NAMALWA (cell line): Measurements from ENCODE around the gene PHF12.

Source experiments
- DNase-seq: peaks from one replicate; pipeline ENCODE4 v3.0.0-alpha.2; 2015; ENCODE audit warnings: low spot score

Gene PHF12

GRCh38 chr17:28975031-28975430 lies 23.7 kb upstream of the PHF12 start:
- DNase-seq, result no peak

DNA sequence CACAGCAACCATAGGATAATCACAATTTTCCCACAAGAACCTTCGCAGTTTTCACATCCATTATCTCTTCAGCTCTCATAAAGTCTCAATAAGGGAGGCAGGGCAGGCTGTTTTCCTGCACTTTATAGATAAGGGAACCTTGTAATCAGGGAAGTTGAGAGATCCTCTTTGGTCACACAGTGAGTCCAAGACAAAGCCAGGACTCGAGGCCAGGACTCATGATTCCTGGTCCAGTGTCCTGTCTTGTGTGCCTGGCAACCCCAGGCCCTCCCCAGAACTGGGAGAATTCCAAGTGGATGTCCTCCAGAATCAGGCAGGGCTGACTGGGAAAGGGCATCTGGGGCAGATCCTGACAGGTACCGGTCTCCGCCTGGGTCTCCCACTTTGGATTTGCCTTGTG lies 23.1 kb upstream of the PHF12 start:
- no peak for DNase-seq

DNA sequence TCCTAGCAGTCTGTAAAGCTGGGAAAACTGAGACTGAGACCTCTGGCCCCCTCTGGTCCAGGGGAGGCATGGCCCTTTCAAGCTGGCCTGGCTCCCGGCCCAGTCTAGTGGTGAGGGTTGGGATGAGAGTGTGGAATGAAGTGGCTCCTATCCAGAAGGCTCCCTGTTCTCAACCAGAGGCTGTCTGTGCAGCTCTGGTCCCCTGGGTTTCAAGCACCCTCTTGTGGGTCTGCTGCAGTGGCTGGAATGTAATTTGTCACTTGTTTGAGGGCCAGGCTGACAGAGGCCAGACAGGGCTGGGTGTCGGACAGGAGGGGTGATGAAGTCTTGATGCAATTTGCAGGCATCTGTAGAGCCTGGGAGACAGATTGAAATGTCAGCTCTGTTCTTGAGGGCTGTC lies 22.1 kb upstream of the PHF12 start:
- no peak for DNase-seq

- no peak for DNase-seq
These were observed 21.1 kb upstream of the PHF12 start for GRCh38 chr17:28972437-28972836.

GRCh38 chr17:28970879-28971278 lies 19.6 kb upstream of the PHF12 start:
- no peak for DNase-seq

GRCh38 chr17:28969706-28970393 lies 18.5 kb upstream of the PHF12 start:
- no peak for DNase-seq

DNA sequence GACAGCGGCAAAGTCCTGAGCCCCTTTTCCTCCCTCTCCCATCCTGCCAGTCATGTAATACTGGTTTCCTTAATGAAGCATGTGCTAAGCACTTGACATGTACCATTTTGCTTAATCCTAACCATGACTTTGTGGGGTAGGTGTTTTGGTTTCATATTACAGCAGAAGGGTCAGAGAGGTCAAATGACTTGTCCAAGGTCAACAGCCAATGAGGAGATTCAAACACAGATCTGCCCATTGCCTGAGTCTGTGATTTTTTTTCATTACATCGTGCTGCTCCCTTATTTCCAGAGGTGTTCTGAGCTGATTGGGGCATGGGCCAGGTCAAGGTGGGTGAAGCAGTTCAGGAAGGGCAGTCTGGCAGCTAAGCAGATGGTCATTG lies 17.6 kb upstream of the PHF12 start:
- no peak for DNase-seq

- DNase-seq, result no peak
These were observed 17.1 kb upstream of the PHF12 start for GRCh38 chr17:28968231-28968913.

DNA sequence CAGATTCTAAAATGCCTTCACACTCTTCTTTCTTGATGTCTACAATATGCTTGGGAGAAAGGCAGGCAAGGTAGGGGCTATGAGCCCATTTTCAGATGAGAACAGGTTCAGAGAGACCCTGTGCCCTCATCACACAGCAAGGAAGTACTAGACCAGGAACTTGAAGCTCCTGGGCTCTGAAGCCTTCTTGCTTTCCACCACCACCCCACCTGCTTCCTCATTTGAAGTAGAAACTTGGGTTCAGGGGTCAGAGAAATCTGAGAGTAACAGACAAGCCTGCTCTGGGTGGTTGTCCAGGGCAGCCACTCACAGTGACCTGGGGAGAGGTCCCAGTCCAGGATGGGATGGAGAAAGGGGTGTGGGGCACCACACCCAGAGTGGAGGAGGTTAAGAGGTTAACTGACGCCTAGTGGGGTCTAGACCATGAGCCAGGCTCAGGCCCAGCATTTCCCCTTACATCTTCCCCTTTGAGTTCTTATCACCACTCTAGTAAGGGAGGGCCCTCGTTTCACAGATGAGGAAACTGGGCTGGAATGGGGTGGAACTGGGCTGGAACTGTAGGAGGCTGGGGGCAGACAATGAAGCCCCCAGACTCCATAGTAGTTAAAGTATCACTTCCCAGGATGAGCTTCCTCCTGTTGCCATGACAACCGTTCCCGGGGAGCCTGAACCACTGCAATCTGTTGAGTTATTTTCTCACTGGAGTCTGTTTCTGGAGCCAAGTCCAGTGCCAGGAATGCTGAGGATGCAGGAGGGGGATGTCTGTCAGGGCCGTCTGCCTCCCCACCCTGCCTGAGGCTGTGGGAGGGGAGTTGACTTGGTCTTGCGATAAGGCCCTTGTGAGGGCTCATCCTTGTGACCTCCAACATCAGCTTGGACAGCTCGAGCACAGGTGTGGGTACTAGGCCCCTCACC lies 16.2 kb upstream of the PHF12 start:
- DNase-seq, result no peak

DNA sequence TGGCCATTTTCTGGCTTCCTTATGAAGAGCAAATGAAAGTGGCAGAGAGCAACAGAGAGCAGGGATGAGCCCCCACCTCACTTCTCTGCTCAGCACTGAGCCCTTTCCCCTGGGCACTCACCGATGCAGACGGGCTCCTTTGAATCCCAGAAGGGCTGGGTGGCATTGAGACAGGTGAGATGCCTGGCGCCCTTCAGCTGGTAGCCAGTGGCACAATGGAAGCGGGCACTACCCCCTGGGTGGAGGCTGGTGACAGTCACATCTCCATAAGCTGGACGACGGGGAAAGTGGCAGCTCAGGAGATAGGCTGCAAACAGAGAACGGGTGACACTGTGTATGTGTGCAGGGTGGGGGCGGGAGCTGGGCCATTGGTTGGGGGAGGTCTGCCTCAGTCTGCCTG lies 12.5 kb upstream of the PHF12 start:
- DNase-seq, result no peak

DNA sequence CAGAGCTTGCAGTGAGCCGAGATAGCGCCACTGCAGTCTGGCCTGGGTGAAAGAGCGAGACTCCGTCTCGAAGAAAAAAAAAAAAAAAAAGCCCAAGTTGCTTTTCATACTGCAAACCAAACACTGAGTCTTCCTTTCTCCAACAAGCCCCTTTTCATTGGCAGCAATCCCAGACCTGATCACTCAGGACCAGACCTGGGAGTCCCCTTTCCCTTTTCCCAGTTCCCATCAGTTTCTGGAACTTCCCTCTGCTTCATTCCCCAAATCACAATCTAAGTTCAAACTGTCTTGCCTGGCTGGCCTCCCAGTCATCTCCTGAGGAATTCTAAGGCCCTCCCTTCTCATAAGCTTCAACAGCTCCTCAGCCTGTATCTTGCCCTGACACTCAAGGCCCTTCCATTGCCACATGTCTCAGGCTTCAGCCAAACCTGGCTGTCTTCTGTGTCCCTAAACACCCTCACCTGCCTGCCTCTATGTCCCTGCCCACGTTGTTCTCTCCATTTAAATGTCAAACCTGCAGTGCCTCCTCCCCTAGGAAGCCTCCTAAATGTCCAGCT lies 11.8 kb upstream of the PHF12 start:
- DNase-seq, result no peak

GRCh38 chr17:28961391-28961790 lies 10.1 kb upstream of the PHF12 start:
- DNase-seq, result no peak

GRCh38 chr17:28960256-28961061 lies 9.1 kb upstream of the PHF12 start:
- DNase-seq, result no peak

DNA sequence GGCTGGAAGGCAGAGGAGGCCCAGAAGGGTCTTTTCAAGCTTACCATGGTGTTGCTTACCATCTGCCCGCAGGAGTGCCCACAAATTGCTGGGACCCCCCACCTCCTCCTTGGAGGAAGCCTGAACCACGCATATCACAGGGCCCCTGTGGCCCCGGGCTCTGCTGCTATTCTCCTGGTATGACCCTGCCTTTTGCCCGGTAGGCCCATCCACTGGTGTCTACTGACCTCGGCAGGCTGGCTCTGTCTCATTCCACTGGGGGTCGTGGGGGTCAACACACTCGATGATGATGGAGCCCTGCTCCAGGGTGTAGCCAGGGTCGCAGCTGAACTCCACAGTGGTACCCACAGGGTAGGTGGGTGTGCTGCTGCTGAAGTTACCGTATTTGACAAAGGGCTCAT lies 8.2 kb upstream of the PHF12 start:
- no peak for DNase-seq

GRCh38 chr17:28958820-28959455 lies 7.6 kb upstream of the PHF12 start:
- no peak for DNase-seq

DNA sequence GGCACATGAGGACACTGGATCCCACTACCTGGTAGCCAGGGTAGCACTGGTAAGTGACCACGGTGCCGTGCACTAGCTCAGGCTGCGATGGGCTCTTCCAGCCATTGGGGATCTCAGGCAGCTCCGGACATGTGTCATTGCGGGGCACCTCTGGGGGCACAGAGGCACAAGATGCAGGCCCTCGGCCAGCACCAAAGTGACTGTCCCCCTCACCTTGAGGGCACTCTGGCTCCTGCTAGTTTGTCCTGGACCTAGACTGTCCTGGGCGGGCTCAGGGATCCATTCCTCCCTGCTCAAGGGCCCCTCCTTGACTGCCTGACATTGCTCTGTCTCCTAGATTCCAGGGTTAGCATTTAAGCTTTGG lies 6.7 kb upstream of the PHF12 start:
- no peak for DNase-seq

DNA sequence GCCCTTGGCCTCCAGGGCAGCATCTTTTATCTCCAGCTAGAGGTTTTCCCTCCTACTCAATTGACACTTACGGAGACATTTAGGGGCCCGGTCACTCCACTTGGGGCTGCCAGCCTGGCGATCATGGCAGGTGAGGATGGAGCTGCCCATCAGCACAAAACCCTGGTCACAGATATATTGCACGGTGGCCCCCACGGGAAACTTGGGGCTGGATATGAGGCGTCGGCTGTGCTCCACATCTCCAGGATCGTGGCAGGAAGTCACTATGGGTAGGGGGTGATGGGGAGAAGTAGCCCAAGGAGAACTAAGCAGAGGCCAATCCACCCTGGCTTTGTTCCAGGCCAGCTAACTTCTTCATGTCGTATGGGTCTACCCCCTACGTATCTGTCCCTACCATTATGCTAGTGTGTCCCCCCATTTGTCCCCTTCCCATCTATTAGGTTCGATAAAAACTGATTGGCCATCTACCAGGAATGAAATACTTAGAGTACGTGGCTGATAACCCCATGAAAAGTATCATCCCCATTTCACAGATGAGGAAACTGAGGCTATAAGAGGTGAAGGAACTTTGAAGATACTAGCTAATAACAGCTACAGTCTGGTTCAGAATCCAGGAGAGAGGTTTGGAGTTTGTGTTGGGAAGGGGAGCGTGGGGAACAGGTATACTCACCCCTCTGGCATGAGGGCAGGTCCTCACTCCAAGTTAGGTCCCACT lies 6.1 kb upstream of the PHF12 start:
- no peak for DNase-seq

GRCh38 chr17:28956861-28957260 lies 5.5 kb upstream of the PHF12 start:
- no peak for DNase-seq

- DNase-seq, result no peak
These were observed 4.8 kb upstream of the PHF12 start for GRCh38 chr17:28956112-28956511.

DNA sequence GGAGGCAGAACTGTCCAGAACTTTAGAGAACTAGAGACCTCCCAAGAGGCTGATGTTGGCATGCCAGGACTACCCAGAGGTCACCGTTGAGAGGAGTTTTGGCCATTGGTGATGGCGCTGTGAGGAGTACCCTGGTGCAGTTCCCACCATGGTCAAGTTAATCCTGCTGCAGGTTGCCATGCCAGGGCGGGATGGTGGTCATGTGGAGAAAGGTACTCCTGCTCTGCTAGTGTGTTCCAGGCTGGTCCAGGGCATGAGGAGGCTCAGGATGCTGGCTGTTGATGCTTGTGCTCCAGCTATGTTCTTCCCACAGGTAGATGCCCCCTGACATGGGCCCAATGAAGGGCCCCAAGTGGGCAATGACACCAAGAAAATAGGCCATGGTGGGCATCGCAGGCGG lies 4.1 kb upstream of the PHF12 start:
- DNase-seq, result no peak

- no peak for DNase-seq
These were observed 3.6 kb upstream of the PHF12 start for GRCh38 chr17:28954886-28955285.
